Measurements from ENCODE around the gene ASB8.

ASB8 gene

GRCh38 chr12:48104531-48104930, 52.8 kb downstream of the ASB8 start:
- H3K9ac ChIP-seq (ENCODE audit: low read length), result no peak overlapping the region
- no peaks in the 10 kb centered on the region for H3K9me3 ChIP-seq (ENCODE audit: control insufficient read depth, insufficient read depth, low read depth, low read length)
- no peak overlapping the region for H3K27ac ChIP-seq (ENCODE audit: low read depth, low read length)
- H3K36me3 ChIP-seq (ENCODE audit: control insufficient read depth, insufficient read depth, low read length), result no peaks in the 10 kb centered on the region
- peaks cover 8% of the 10 kb centered on the region for H3K27me3 ChIP-seq (ENCODE audit: control insufficient read depth, insufficient read depth, low read length)
- peak overlapping the region; percentile 88 for H3K4me3 ChIP-seq (ENCODE audit: low read depth, low read length)
- H3K4me1 ChIP-seq (ENCODE audit: control insufficient read depth, insufficient read depth, low read length), result peaks cover 9% of the 10 kb centered on the region

All from HUES6 (cell line).